ENCODE data around the gene CDH6.

The CDH6 gene

DNA sequence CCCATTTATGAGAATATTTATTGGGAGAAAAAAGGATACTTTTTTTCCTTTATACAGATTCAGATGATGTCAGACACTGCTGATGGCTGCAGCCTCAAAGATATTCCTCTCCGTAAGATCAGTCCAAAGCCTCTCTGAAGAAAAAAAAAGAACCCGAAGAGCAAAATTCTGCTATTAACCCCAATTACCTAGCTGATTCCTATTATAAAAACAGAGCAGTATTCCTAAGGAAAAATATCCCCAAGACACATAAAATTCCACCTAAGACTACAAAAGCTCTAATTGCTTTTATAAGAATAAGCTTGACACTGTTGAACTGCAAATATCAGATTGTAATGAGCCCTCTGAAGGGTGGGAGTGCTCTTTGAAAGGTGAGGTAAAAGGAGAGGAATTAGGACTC lies 138.7 kb downstream of the CDH6 start:
- Mint-ChIP-seq H3K27me3 (ENCODE audit: low read depth) (no peaks in the 10 kb centered on the region), H3K4me3 (no peak overlapping the region), H3K9me3 (no peaks in the 10 kb centered on the region), H3K36me3 (ENCODE audit: low read depth) (no peaks in the 10 kb centered on the region), H3K27ac (no peak overlapping the region), H3K4me1 (no peaks in the 10 kb centered on the region)
- TF ChIP-seq CTCF (IDR thresholded peaks at IDR 0.05; ENCODE audit: unreplicated experiment in 3 of 3): no peak

DNA sequence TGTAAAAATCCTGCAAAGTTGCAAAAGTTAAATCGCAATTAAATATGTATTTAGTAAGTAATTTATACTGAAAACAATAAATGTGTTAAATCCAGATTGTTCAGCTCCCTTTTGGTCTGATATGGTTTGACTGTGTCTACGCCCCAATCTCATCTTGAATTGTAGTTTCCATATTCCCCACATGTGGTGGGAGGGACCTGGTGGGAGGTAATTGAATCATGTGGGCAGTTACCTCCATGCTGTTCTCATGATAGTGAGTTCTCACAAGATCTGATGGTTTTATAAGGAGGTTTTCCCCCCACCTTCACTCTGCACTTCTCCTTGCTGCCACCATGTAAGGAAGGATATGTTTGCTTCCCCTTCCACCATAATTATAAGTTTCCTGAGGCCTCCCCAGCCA lies 140.0 kb downstream of the CDH6 start:
- Mint-ChIP-seq H3K27ac (no peak overlapping the region), H3K4me3 (no peak overlapping the region), H3K4me1 (no peaks in the 10 kb centered on the region), H3K36me3 (ENCODE audit: low read depth) (no peaks in the 10 kb centered on the region), H3K9me3 (no peaks in the 10 kb centered on the region), H3K27me3 (ENCODE audit: low read depth) (no peaks in the 10 kb centered on the region)
- no peak for TF ChIP-seq CTCF (IDR thresholded peaks at IDR 0.05; ENCODE audit: unreplicated experiment in 3 of 3)

DNA sequence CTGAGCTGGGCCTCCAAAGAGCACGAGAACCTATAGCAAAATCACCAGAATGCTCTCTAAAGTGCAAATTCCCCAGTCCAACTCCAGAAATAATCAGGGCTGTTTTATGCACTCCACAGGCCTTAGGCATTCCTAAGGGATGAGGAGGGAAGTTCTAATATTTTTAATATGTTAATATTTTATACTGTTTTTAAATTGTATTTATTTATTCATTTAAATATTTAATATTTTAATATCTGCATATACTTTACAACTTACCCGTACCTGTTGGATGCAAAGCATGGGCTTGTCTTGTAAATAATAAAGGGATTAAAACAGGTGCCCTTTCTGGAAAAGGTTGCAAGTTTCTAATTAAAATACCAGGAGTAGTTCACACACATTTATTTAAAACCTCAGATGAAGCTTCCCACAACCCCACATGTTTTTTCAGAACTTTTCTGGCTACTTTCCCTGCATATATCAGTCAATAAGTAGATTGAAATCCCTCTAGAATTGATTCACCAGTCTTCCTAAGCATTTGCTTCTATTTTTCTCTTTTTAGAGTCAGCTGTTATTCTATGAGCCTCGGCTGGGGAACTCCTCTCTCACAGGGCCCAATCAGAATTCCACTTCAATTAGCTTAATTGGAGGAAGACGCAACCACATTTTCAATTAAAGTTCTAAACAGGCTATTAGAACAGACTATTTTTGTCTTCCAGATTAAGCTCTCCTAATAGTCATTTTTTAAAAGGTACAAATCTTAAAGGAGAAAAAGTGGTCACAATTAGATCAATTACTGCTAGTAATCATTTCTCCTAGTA lies 140.8 kb downstream of the CDH6 start:
- no peaks in the 10 kb centered on the region for H3K9me3 Mint-ChIP-seq
- no peak overlapping the region for H3K4me3 Mint-ChIP-seq
- no peaks in the 10 kb centered on the region for H3K27me3 Mint-ChIP-seq (ENCODE audit: low read depth)
- H3K27ac Mint-ChIP-seq: no peak overlapping the region
- no peaks in the 10 kb centered on the region for H3K4me1 Mint-ChIP-seq
- no peak for TF ChIP-seq CTCF (IDR thresholded peaks at IDR 0.05; ENCODE audit: unreplicated experiment in 3 of 3)
- no peaks in the 10 kb centered on the region for H3K36me3 Mint-ChIP-seq (ENCODE audit: low read depth)

- TF ChIP-seq CTCF (IDR thresholded peaks at IDR 0.05; ENCODE audit: unreplicated experiment in 3 of 3): no peak
- no peaks in the 10 kb centered on the region for H3K27me3 Mint-ChIP-seq (ENCODE audit: low read depth)
- no peak overlapping the region for H3K27ac Mint-ChIP-seq
- H3K9me3 Mint-ChIP-seq: no peaks in the 10 kb centered on the region
- H3K36me3 Mint-ChIP-seq (ENCODE audit: low read depth): no peaks in the 10 kb centered on the region
- no peaks in the 10 kb centered on the region for H3K4me1 Mint-ChIP-seq
- H3K4me3 Mint-ChIP-seq: no peak overlapping the region
Measured at GRCh38 chr5:31335456-31335855, 142.0 kb downstream of the CDH6 start.

DNA sequence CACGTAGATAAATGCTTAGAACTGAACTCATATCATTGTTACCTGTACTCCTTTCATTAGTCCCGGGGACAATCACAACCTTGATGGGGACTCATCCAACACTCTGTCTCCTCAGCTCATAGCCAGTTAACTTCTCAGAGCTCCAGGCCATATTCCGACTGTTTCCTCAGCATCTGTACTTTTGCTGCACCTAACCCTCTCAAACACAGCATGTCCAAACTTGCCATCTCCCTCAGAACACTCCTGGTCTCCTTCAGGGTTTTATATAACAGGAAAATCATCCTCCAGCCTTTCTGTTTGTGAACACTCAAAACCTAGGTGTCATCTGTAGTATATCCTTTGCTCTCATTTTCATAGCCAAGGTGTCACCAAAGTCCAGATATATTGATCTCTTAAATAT lies 150.5 kb downstream of the CDH6 start:
- Mint-ChIP-seq H3K4me3 (no peak overlapping the region), H3K27me3 (ENCODE audit: low read depth) (peaks cover 10% of the 10 kb centered on the region), H3K9me3 (peaks cover 3% of the 10 kb centered on the region), H3K36me3 (ENCODE audit: low read depth) (no peaks in the 10 kb centered on the region), H3K4me1 (no peaks in the 10 kb centered on the region), H3K27ac (no peak overlapping the region)
- no peak for TF ChIP-seq CTCF (IDR thresholded peaks at IDR 0.05; ENCODE audit: unreplicated experiment in 3 of 3)

GRCh38 chr5:31346896-31347551 lies 153.5 kb downstream of the CDH6 start:
- Mint-ChIP-seq H3K27me3 (ENCODE audit: low read depth) (peaks cover 10% of the 10 kb centered on the region), H3K4me3 (no peak overlapping the region), H3K4me1 (no peaks in the 10 kb centered on the region), H3K9me3 (peaks cover 3% of the 10 kb centered on the region), H3K27ac (no peak overlapping the region), H3K36me3 (ENCODE audit: low read depth) (no peaks in the 10 kb centered on the region)
- TF ChIP-seq CTCF (IDR thresholded peaks at IDR 0.05; ENCODE audit: unreplicated experiment in 3 of 3): no peak
